ENCODE data around the gene ATP13A5.
A peak's percentile ranks its signal among the peaks of the same experiment; 100 is the strongest.

Gene ATP13A5

DNA sequence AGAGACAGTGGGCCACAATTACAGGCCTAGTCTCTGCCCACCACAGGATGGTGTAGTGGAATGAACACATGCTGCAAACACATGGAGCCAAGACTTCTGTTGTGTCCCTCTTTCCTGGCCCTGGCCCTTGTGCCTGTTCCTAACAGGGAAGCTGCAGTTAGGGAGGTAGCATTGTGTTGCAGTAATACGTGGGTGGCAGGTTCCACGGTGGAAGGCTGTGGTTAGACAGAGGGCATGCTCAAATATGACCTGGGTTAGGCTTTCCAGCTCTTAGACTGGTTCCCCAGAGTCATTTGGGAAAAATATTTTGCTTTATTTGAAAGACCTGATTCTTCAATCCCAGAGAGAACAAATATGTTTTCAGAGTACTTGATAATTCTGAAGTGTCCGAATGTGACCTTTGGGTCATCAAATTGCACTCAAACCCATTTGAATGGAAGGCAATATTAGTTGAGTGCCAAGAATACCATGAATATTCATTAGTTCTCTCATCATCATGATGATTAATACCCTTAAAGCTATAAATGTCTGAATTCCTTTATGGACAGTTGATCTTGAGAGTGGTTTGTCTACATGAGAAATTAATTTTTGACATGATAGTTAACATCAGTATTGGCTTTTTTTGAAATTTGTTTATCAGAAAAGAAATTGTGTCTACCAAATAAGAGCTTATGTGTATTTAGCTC, 109.1 kb downstream of the ATP13A5 start:
- H3K9ac ChIP-seq (ENCODE audit: low read length in 2 of 2), result no peak overlapping the region
- no peak overlapping the region for H3K4me3 ChIP-seq (ENCODE audit: low read length in 2 of 2)
- no peaks in the 10 kb centered on the region for H3K36me3 ChIP-seq (ENCODE audit: control insufficient read depth in 2 of 2, insufficient read depth in 2 of 2, low read length in 2 of 2)
- H3K27ac ChIP-seq (ENCODE audit: low read length), result no peak overlapping the region
- no peaks in the 10 kb centered on the region for H3K27me3 ChIP-seq (ENCODE audit: control insufficient read depth in 1 of 2, insufficient read depth in 2 of 2, low read length in 2 of 2)
- no peaks in the 10 kb centered on the region for H3K9me3 ChIP-seq (ENCODE audit: control insufficient read depth in 2 of 2, low read length in 2 of 2)
- H3K4me1 ChIP-seq (ENCODE audit: control insufficient read depth, insufficient read depth, low read length), result no peaks in the 10 kb centered on the region

DNA sequence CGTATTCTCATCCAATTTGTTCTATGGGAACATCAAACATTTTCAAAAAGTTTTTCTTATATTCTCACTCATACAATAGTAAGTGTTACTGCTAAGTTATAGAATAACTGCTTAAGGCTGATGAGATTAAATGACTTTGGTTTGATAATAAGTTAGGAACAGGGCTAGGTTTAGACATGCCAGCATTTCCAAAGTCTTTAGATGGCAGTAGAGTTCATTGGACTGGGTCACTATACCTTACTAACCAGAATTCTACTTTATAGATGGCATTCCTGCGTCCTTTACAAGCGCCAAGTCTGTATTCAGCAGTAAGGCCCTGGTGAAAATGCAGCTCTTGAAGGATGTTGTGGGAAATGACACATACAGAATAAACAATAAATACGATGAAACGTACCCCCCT, 115.8 kb downstream of the ATP13A5 start:
- no peaks in the 10 kb centered on the region for H3K27me3 ChIP-seq (ENCODE audit: control insufficient read depth in 1 of 2, insufficient read depth in 2 of 2, low read length in 2 of 2)
- H3K27ac ChIP-seq (ENCODE audit: low read length), result no peak overlapping the region
- H3K9me3 ChIP-seq (ENCODE audit: control insufficient read depth in 2 of 2, low read length in 2 of 2), result no peaks in the 10 kb centered on the region
- H3K4me3 ChIP-seq (ENCODE audit: low read length in 2 of 2), result no peak overlapping the region
- no peaks in the 10 kb centered on the region for H3K36me3 ChIP-seq (ENCODE audit: control insufficient read depth in 2 of 2, insufficient read depth in 2 of 2, low read length in 2 of 2)
- no peaks in the 10 kb centered on the region for H3K4me1 ChIP-seq (ENCODE audit: control insufficient read depth, insufficient read depth, low read length)
- no peak overlapping the region for H3K9ac ChIP-seq (ENCODE audit: low read length in 2 of 2)

DNA sequence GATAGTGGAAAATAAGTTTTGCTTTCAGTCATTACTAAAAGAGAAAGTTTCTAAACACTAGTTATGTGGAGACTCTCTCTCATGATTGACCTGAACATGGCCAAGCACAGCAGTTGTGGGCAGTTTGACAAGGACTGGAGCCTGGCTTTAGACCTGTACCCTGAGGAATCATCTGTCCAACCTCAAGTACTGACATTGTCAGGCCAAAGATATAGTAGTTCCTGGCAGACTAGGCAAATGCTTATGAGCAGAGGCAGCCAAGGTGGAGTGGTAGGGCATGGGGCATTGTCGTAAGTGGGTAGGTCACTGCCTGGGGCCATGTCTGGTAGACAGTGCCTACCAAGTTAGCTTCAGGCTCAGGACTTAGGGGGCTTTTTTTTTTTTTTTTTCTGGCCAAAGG, 116.6 kb downstream of the ATP13A5 start:
- Histone ChIP-seq H3K9ac (ENCODE audit: low read length in 2 of 2) (no peak overlapping the region), H3K9me3 (ENCODE audit: control insufficient read depth in 2 of 2, low read length in 2 of 2) (no peaks in the 10 kb centered on the region), H3K27ac (ENCODE audit: low read length) (no peak overlapping the region), H3K27me3 (ENCODE audit: control insufficient read depth in 1 of 2, insufficient read depth in 2 of 2, low read length in 2 of 2) (no peaks in the 10 kb centered on the region), H3K36me3 (ENCODE audit: control insufficient read depth in 2 of 2, insufficient read depth in 2 of 2, low read length in 2 of 2) (no peaks in the 10 kb centered on the region), H3K4me1 (ENCODE audit: control insufficient read depth, insufficient read depth, low read length) (no peaks in the 10 kb centered on the region), H3K4me3 (ENCODE audit: low read length in 2 of 2) (no peak overlapping the region)

DNA sequence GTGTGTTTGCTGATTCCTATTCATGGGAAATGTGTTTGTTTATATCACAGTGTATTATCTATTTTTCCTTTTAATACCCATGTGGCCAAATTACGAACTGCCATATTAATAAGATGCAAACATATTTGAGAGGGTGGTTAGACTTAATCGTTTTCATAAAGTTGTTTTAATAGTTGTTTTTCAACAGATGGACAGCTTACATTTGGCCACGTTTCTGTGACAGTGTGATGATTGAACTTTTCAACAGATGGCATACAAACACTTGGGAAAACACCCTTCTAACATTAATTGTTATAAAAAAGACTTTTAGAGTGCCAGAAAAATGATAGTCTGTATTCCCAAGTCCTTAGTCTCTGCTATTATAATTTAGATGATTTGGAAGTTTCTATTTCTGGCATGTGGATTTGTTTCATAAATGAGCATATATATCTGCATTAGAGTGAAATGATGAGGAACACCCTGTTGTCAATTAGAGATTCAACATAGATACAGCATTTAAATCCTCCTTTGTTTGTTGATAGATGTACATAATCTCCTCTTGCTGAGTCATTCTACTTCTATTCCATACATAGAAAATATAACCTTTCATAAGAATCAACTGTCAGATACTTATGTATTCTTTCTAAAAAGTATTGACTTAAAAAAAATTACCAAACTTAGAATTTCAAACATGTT, 124.4 kb downstream of the ATP13A5 start:
- Histone ChIP-seq H3K9ac (ENCODE audit: low read length in 2 of 2) (no peak overlapping the region), H3K27me3 (ENCODE audit: control insufficient read depth in 1 of 2, insufficient read depth in 2 of 2, low read length in 2 of 2) (no peaks in the 10 kb centered on the region), H3K36me3 (ENCODE audit: control insufficient read depth in 2 of 2, insufficient read depth in 2 of 2, low read length in 2 of 2) (no peaks in the 10 kb centered on the region), H3K27ac (ENCODE audit: low read length) (no peak overlapping the region), H3K4me1 (ENCODE audit: control insufficient read depth, insufficient read depth, low read length) (no peaks in the 10 kb centered on the region), H3K9me3 (ENCODE audit: control insufficient read depth in 2 of 2, low read length in 2 of 2) (peaks cover 5 to 9% of the 10 kb centered on the region in 2 donors), H3K4me3 (ENCODE audit: low read length in 2 of 2) (no peak overlapping the region)

DNA sequence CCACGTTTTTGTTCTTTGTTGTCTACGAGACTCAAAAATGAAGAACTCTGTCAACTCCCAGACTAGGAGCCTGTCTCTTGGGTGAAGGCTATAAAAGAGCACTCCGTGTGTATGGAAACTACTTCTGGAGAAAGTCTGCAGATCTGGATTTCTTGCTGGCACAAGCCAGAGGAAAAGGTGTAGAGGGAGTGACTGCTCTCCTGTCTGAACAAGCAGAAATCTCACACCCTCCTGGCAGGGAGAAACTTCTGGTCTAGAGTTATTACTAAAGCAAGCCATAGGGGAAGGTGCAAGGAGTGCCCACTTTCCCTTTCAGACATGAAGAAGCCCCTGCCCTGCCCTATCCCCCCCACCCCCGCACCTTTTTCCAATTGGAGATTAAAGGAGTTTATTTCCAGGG, 128.1 kb downstream of the ATP13A5 start:
- Histone ChIP-seq H3K4me3 (ENCODE audit: low read length in 2 of 2) (no peak overlapping the region), H3K27ac (ENCODE audit: low read length) (no peak overlapping the region), H3K36me3 (ENCODE audit: control insufficient read depth in 2 of 2, insufficient read depth in 2 of 2, low read length in 2 of 2) (no peaks in the 10 kb centered on the region), H3K9ac (ENCODE audit: low read length in 2 of 2) (no peak overlapping the region), H3K4me1 (ENCODE audit: control insufficient read depth, insufficient read depth, low read length) (no peaks in the 10 kb centered on the region), H3K27me3 (ENCODE audit: control insufficient read depth in 1 of 2, insufficient read depth in 2 of 2, low read length in 2 of 2) (no peaks in the 10 kb centered on the region), H3K9me3 (ENCODE audit: control insufficient read depth in 2 of 2, low read length in 2 of 2) (peaks cover 5 to 15% of the 10 kb centered on the region in 2 donors)

DNA sequence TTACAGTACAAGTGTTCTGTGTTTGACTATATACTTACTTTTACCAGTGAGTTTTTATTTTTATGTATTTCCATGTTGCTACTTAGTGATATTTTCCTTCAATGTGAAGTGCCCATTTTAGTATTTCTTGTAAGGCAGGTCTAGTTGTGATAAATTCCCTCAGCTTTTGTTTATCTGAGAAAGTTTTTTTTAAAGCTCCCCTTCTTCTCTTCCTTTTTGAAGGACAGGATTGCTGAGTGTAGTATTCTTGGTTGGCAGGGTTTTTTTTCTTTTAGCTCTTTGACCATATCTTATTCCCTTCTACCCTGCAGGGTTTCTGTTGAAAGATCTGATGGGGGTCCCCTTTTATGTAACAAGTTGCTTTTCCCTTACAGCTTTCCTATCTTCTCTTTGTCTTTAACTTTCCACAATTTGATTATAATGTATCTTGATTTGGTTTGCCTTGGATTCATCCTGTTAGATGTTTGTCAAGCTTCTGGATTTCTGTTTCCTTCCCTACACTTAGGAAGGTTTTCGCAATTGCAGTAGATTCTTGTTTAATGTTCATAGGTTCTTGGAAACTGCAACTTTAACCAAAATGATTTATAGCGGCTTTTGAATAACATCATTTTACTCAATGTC, 129.6 kb downstream of the ATP13A5 start:
- no peak overlapping the region for H3K9ac ChIP-seq (ENCODE audit: low read length in 2 of 2)
- H3K27ac ChIP-seq (ENCODE audit: low read length), result no peak overlapping the region
- no peaks in the 10 kb centered on the region for H3K36me3 ChIP-seq (ENCODE audit: control insufficient read depth in 2 of 2, insufficient read depth in 2 of 2, low read length in 2 of 2)
- no peaks in the 10 kb centered on the region for H3K4me1 ChIP-seq (ENCODE audit: control insufficient read depth, insufficient read depth, low read length)
- no peak overlapping the region for H3K4me3 ChIP-seq (ENCODE audit: low read length in 2 of 2)
- H3K9me3 ChIP-seq (ENCODE audit: control insufficient read depth in 2 of 2, low read length in 2 of 2), result peaks cover 5 to 15% of the 10 kb centered on the region in 2 donors
- no peaks in the 10 kb centered on the region for H3K27me3 ChIP-seq (ENCODE audit: control insufficient read depth in 1 of 2, insufficient read depth in 2 of 2, low read length in 2 of 2)

DNA sequence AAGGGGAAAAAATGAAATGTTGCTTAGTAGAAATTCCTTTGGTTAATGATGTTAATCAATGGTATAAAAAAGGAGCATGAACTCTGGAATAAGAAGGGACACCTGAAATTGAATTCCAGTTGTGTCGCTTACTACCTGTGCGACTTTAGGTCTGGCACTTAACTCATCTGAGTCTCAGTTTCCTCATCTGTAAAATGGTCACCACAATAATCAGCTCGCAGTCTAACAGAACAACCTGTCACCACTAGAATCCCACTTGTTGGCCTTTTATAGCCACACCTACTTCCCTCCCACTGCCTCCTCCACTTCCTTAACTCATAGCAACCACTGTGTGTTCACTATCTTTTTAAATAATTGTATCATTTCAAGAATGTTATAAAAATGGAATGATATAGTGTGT, 135.0 kb downstream of the ATP13A5 start:
- Histone ChIP-seq H3K27me3 (ENCODE audit: control insufficient read depth in 1 of 2, insufficient read depth in 2 of 2, low read length in 2 of 2) (no peaks in the 10 kb centered on the region), H3K4me3 (ENCODE audit: low read length in 2 of 2) (no peak overlapping the region), H3K9me3 (ENCODE audit: control insufficient read depth in 2 of 2, low read length in 2 of 2) (peaks cover 0 to 3% of the 10 kb centered on the region in 2 donors), H3K4me1 (ENCODE audit: control insufficient read depth, insufficient read depth, low read length) (peaks cover 4% of the 10 kb centered on the region), H3K27ac (ENCODE audit: low read length) (no peak overlapping the region), H3K36me3 (ENCODE audit: control insufficient read depth in 2 of 2, insufficient read depth in 2 of 2, low read length in 2 of 2) (no peaks in the 10 kb centered on the region), H3K9ac (ENCODE audit: low read length in 2 of 2) (no peak overlapping the region)

DNA sequence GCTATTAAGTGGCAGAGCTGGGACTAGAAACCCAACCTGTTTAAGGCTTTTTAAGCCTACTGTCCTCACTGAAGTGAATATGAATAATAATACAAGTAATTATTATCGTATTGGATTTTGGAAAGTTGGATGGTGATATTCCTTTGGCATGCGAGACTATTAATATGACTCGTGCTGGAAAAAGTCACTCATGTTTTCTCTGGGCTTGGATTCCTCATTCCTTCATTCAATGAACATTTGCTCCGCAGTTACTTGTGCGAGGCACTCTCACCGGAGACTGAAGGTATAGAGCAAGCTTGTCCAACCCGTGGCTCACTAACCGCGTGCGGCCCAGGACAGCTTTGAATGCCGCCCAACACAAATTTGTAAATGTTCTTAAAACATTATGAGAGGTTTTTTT, 136.8 kb downstream of the ATP13A5 start:
- no peaks in the 10 kb centered on the region for H3K27me3 ChIP-seq (ENCODE audit: control insufficient read depth in 1 of 2, insufficient read depth in 2 of 2, low read length in 2 of 2)
- H3K36me3 ChIP-seq (ENCODE audit: control insufficient read depth in 2 of 2, insufficient read depth in 2 of 2, low read length in 2 of 2), result no peaks in the 10 kb centered on the region
- H3K4me3 ChIP-seq (ENCODE audit: low read length in 2 of 2), result peak overlapping the region; percentile 74 to 75
- H3K4me1 ChIP-seq (ENCODE audit: control insufficient read depth, insufficient read depth, low read length), result peaks cover 4% of the 10 kb centered on the region
- peak overlapping the region; percentile 41 for H3K27ac ChIP-seq (ENCODE audit: low read length)
- no peaks in the 10 kb centered on the region for H3K9me3 ChIP-seq (ENCODE audit: control insufficient read depth in 2 of 2, low read length in 2 of 2)
- H3K9ac ChIP-seq (ENCODE audit: low read length in 2 of 2), result peak overlapping the region; percentile 62 to 70

DNA sequence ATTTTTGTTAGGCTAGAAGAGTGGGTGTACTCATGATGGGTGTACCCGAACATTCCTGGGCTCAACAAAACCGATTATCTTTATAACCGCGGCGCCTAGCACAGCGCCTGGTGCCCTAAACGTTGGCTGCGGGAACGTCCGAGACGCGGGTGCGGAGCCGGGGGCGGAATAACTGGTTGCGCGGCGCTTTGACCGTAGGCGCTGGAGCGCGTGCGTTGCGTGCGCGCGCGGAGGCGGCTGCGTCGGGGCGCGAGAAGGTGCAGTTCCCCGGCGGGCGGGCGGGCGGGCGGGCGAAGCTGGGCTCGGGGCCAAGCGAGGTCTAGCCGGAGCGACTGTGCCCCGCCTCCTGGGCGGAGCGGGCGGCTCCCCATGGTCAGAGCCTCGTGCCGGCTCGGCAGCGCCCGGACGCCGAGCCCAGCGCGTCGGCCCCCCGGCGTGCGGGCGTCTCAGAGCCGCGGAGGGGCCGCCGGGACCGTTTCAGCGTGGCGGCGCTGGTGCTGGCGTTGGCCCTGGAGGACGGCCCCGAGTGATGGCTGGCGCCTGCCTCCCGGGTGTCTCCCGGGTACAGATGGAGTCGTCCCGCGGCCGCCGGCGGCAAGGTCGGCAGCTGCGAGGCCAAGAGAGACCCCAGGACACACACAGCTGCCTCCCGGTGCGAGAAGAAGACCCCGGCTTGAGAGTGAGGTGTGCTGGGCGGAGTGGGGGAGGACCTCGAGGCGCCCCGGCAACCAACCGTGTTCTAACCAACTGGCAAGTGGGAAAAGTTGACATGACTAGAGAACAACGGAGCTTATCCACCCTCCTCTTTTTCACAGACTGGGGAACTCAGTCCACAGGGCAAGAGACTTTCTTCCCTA, 137.5 kb downstream of the ATP13A5 start, which contains the start of gene PLAAT1:
TSS of gene PLAAT1 (plus strand) at position 373 of the 857 bp plus-strand sequence. CDS start 14,429 bp downstream, outside the sequence.
- Histone ChIP-seq H3K27me3 (ENCODE audit: control insufficient read depth in 1 of 2, insufficient read depth in 2 of 2, low read length in 2 of 2) (no peaks in the 10 kb centered on the region), H3K36me3 (ENCODE audit: control insufficient read depth in 2 of 2, insufficient read depth in 2 of 2, low read length in 2 of 2) (no peaks in the 10 kb centered on the region), H3K9me3 (ENCODE audit: control insufficient read depth in 2 of 2, low read length in 2 of 2) (no peaks in the 10 kb centered on the region), H3K4me3 (ENCODE audit: low read length in 2 of 2) (peak within 1 kb of the TSS; percentile 76 to 79), H3K27ac (ENCODE audit: low read length) (peak within 1 kb of the TSS; percentile 41), H3K4me1 (ENCODE audit: control insufficient read depth, insufficient read depth, low read length) (peaks cover 4% of the 10 kb centered on the region), H3K9ac (ENCODE audit: low read length in 2 of 2) (peak within 1 kb of the TSS; percentile 62 to 70)

DNA sequence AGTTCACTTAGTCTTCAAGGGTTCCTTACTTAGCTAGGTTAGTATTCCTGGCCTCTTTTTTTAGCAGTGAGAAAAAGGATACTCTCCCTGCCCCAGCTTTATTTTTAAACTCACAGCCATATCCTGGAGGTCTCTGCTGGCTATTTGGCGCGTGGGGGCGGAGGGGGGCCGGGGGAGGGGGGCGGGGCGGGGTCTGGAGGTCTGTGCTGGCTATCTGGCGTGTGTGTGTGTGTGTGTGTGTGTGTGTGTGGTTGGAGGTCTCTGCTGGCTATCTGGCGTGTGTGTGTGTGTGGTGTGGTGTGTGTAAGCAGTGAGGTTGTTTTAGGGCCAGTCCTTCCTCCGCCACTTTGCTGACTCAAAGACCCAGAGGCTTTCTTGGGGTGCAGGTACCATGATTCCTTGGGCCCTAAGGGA, 138.1 kb downstream of the ATP13A5 start:
- H3K4me1 ChIP-seq (ENCODE audit: control insufficient read depth, insufficient read depth, low read length), result peaks cover 4% of the 10 kb centered on the region
- peak overlapping the region; percentile 76 to 79 for H3K4me3 ChIP-seq (ENCODE audit: low read length in 2 of 2)
- H3K9me3 ChIP-seq (ENCODE audit: control insufficient read depth in 2 of 2, low read length in 2 of 2), result no peaks in the 10 kb centered on the region
- H3K27me3 ChIP-seq (ENCODE audit: control insufficient read depth in 1 of 2, insufficient read depth in 2 of 2, low read length in 2 of 2), result no peaks in the 10 kb centered on the region
- no peaks in the 10 kb centered on the region for H3K36me3 ChIP-seq (ENCODE audit: control insufficient read depth in 2 of 2, insufficient read depth in 2 of 2, low read length in 2 of 2)
- peak overlapping the region; percentile 60 to 63 for H3K9ac ChIP-seq (ENCODE audit: low read length in 2 of 2)
- H3K27ac ChIP-seq (ENCODE audit: low read length), result no peak overlapping the region
